ENCODE results near the gene MTOR. TPM values are rescaled to one million over a fixed set of nuclear protein-coding genes. Genes with fewer than 3 reads are reported as not detected.

Gene MTOR
- total RNA-seq, 6 experiments from 2014 or later: 25.1 to 35.3 (median 32.4) TPM

DNA sequence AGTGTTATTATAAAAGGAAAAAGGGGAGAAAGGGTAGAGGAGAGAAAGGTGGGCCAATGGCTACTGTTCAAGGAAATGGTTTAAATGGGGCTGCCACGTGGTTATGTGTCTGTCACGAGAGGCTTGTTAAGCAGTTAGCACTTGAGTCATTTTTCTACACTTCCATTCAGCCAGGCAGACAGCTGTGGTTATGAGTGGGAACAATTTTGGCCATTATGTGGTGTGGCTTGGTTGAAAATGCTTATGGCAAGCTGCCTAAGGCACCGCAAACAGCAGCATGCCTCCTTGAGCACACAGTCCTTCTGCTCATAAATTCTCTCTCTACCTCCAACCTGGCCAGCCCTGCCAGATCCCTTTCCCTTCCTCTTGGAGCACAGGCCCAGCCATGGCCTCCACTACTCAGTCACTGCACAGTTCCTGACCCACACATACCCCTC is 199.4 kb downstream of the MTOR start:
- DNase-seq (no peak), ATAC-seq (no peak)
- TF ChIP-seq, protein P1, sequence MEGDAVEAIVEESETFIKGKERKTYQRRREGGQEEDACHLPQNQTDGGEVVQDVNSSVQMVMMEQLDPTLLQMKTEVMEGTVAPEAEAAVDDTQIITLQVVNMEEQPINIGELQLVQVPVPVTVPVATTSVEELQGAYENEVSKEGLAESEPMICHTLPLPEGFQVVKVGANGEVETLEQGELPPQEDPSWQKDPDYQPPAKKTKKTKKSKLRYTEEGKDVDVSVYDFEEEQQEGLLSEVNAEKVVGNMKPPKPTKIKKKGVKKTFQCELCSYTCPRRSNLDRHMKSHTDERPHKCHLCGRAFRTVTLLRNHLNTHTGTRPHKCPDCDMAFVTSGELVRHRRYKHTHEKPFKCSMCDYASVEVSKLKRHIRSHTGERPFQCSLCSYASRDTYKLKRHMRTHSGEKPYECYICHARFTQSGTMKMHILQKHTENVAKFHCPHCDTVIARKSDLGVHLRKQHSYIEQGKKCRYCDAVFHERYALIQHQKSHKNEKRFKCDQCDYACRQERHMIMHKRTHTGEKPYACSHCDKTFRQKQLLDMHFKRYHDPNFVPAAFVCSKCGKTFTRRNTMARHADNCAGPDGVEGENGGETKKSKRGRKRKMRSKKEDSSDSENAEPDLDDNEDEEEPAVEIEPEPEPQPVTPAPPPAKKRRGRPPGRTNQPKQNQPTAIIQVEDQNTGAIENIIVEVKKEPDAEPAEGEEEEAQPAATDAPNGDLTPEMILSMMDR (IDR thresholded peaks at IDR 0.05): no peak
- TF ChIP-seq POLR2A (IDR thresholded peaks at IDR 0.05): no peak
- H3K36me3 ChIP-seq: peaks cover 0 to 22% (median 13%) of the 10 kb centered on the region in 4 donors
- no peaks in the 10 kb centered on the region for H3K27me3 ChIP-seq
- peaks cover 0 to 7% (median 3%) of the 10 kb centered on the region in 4 donors for H3K4me1 ChIP-seq
- 44% methylated on average over 2 of the region's 3 CpGs for WGBS (ENCODE audit: insufficient coverage, low coverage, low lambda C conversion rate, missing lambda C conversion rate)
- intact Hi-C loops (cut with DNase I): no loop called here
- no peak overlapping the region for H3K27ac ChIP-seq
- H3K9me3 ChIP-seq: no peaks in the 10 kb centered on the region
- no peak overlapping the region for H3K4me3 ChIP-seq

DNA sequence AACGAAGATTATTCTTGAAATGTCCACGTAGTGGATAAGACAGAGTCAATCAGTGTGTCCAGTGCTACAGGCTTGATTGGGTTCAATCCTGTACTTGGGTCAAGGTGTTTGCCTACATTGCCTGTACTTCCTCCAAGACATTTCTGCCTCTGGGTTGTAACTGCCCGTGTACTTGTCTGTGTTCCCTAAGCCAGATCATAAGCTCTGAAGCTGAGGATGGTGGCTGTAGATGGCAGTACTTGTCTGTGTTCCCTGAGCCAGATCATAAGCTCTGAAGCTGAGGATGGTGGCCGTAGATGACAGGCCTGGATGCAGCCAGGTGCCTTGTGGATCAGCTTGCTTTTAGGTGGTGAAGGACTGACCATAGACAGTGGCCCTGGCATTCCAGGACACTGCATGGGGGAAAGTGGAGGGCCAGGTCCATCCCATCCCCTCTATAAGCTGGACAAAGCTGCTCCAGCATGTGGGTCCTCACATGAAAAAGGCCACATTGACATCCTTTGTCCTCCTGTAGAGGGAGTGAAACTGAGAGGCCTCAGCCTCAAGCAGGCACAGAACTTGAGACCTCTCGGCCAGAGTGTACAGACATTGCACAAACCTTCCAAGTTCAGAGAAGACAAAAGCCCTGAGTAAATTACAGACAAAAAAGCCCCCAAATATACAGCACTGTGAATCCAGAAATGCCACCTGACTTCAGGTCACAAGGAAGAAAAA is 200.5 kb downstream of the MTOR start:
- intact Hi-C loops (cut with DNase I): no loop called here
- ATAC-seq (no peak), DNase-seq (no peak)
- TF ChIP-seq, protein P1 (IDR thresholded peaks at IDR 0.05): no peak
- TF ChIP-seq POLR2A (IDR thresholded peaks at IDR 0.05): no peak
- H3K4me3 ChIP-seq: no peak overlapping the region
- no peak overlapping the region for H3K27ac ChIP-seq
- peaks cover 0 to 15% (median 8%) of the 10 kb centered on the region in 4 donors for H3K36me3 ChIP-seq
- no peaks in the 10 kb centered on the region for H3K9me3 ChIP-seq
- no peaks in the 10 kb centered on the region for H3K27me3 ChIP-seq
- WGBS (ENCODE audit: insufficient coverage, low coverage, low lambda C conversion rate, missing lambda C conversion rate): 50% methylated on average over 3 of the region's 5 CpGs
- peaks cover 0 to 7% (median 3%) of the 10 kb centered on the region in 4 donors for H3K4me1 ChIP-seq

DNA sequence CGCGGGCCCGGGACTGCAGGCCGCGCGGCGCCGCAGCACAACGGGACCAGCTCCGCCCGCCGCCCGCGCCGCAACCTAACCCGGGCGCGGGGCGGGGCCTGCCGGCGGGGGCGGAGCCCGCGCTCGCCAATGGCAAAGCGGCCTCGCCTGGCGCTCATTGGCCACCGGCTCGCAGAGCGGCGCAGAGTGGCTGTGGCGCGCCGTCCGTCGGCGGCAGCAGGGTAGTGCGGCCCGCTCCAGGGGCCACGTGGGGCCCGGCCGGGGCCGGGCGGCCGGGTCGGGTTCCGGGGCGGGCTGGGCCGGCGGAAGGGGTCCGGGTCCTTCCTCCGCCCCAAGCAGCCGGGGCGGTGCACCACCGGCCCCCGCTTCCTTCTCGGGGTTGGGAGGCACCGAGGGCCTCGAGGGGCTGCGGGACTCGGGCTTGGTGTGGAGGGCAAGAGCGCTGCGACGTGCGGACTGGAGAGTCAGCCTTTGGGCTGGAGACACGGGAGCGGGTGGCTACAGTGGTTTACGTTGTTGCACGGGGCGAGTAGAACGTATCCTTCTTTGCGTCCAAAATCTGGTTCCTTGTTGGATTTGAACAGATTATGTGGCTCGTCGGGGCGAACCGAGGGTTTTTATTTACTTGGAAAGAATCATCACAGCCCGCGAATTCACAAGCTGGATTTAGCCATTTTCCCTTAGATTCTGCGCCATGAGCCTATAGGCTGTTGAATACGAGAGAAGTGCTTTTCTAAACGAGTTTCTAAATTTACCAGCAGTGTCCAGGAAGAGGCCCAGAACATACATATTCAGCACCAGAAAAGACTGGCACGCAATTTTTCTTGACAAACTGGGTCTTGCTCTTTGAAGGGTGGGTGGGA is 202.2 kb downstream of the MTOR start, which contains the start of gene SRM:
TSS of gene SRM (minus strand) at position 51 of the 863 bp plus-strand sequence. CDS start 75 bp downstream, outside the sequence.
- peak; percentile 93 to 99 (median 96) for ATAC-seq
- Histone ChIP-seq H3K4me1 (peaks cover 0 to 7% (median 3%) of the 10 kb centered on the region in 4 donors), H3K4me3 (peak within 1 kb of the TSS; percentile 75 to 94 (median 89)), H3K27ac (peak within 1 kb of the TSS in 2 of 3 donors; percentile 12 to 67), H3K36me3 (peaks cover 0 to 7% (median 4%) of the 10 kb centered on the region in 4 donors), H3K27me3 (no peaks in the 10 kb centered on the region), H3K9me3 (no peaks in the 10 kb centered on the region)
- peak; percentile 94 for DNase-seq
- TF ChIP-seq POLR2A (IDR thresholded peaks at IDR 0.05): peak; percentile 63
- TF ChIP-seq, protein P1 (IDR thresholded peaks at IDR 0.05): peak; percentile 57 to 86 (median 68)
- under 1% methylated on average over 17 of the region's 83 CpGs for WGBS (ENCODE audit: insufficient coverage, low coverage, low lambda C conversion rate, missing lambda C conversion rate)
- intact Hi-C loops (cut with DNase I): no loop called here

DNA sequence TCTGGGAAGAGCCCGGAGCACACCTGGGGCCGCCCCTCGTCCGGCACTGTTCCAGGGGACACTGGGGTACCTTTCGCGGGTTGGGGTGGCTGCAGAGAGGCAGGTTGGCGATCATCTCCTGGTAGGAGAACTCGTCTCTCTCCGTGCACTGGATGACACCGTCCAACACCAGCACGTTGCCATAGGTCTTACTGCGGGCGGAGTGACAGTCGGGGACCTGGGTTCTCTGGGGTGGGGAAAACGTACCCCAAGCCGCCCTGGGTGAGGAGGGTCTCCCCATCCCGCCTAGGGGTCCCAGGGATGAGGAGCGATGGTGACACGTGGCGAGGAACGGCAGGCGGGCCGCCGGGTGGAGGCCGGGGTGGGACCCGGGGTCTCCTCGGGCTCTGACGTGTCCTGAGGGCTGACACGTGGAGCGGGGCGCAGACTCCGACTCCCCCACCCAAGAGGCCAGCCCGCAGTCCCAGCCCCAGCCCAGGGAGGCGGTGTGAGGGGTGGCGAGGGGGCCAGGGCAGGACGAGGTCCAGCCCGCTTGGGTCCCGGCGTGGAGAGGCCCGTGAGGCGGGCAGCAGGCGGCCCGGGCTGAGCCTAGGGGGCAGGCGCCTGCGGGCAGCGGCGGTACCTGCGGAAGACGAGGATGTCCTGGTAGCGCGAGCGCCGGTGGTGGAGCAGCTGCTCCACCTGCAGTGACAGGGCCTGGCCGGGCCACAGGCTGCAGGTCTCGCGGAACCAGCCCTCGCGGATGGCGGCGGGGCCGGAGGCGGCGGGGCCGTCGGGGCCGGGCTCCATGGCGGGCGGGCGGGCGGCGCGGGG is 203.0 kb downstream of the MTOR start:
- Histone ChIP-seq H3K36me3 (peaks cover 0 to 12% (median under 1%) of the 10 kb centered on the region in 4 donors), H3K4me3 (peak overlapping the region; percentile 75 to 94 (median 89)), H3K9me3 (no peaks in the 10 kb centered on the region), H3K4me1 (peaks cover 0 to 7% (median 3%) of the 10 kb centered on the region in 4 donors), H3K27me3 (no peaks in the 10 kb centered on the region), H3K27ac (peak overlapping the region in 1 of 3 donors; percentile 42)
- TF ChIP-seq POLR2A (IDR thresholded peaks at IDR 0.05): no peak
- TF ChIP-seq, protein P1 (IDR thresholded peaks at IDR 0.05): no peak
- ATAC-seq: peak in 2 of 4 donors; percentile 4 to 8
- 0% methylated on average over 1 of the region's 72 CpGs for whole genome bisulfite sequencing (ENCODE audit: insufficient coverage, low coverage, low lambda C conversion rate, missing lambda C conversion rate)
- intact Hi-C loops (cut with DNase I): no loop called here
- DNase-seq: peak in 2 of 3 donors; percentile 46 to 70

Measured in right lobe of liver (tissue), 6 donors.